NCI-H748 (cell line): ENCODE measurements around the gene SENP1.

Source experiments
- DNase-seq: peaks from one replicate; lab custom pipeline; 2025; ENCODE audit not compliant: unreplicated experiment; lab: John Stamatoyannopoulos, UW

Gene SENP1

GRCh38 chr12:48068457-48068856 is 37.4 kb downstream of the SENP1 start:
- no peak for DNase-seq

- no peak for DNase-seq
Measured at GRCh38 chr12:48067250-48067938, 38.5 kb downstream of the SENP1 start.

GRCh38 chr12:48065041-48065440 is 40.8 kb downstream of the SENP1 start:
- no peak for DNase-seq

GRCh38 chr12:48063530-48063929 is 42.3 kb downstream of the SENP1 start:
- no peak for DNase-seq

- no peak for DNase-seq
Measured at GRCh38 chr12:48061938-48062719, 43.8 kb downstream of the SENP1 start.

GRCh38 chr12:48060474-48060873 is 45.4 kb downstream of the SENP1 start:
- no peak for DNase-seq

- DNase-seq: no peak
Measured at GRCh38 chr12:48058771-48059170, 47.1 kb downstream of the SENP1 start.

GRCh38 chr12:48054955-48055821 is 50.7 kb downstream of the SENP1 start:
- DNase-seq: no peak

- DNase-seq: no peak
Measured at GRCh38 chr12:48053883-48054282, 52.0 kb downstream of the SENP1 start.

- DNase-seq: no peak
Measured at GRCh38 chr12:48053122-48053521, 52.8 kb downstream of the SENP1 start.

- no peak for DNase-seq
Measured at GRCh38 chr12:48051681-48052080, 54.2 kb downstream of the SENP1 start.

- DNase-seq: no peak
Measured at GRCh38 chr12:48050174-48050573, 55.7 kb downstream of the SENP1 start.

- DNase-seq: no peak
Measured at GRCh38 chr12:48045965-48046518, 59.8 kb downstream of the SENP1 start.

GRCh38 chr12:48045061-48045846 is 60.6 kb downstream of the SENP1 start:
- DNase-seq: no peak

- DNase-seq: no peak
Measured at GRCh38 chr12:48044396-48044795, 61.5 kb downstream of the SENP1 start.

GRCh38 chr12:48043771-48044170 is 62.1 kb downstream of the SENP1 start:
- DNase-seq: no peak

GRCh38 chr12:48041591-48042423 is 64.1 kb downstream of the SENP1 start:
- DNase-seq: no peak

- DNase-seq: no peak
Measured at GRCh38 chr12:48040354-48040753, 65.5 kb downstream of the SENP1 start.

GRCh38 chr12:48039151-48039550 is 66.7 kb downstream of the SENP1 start:
- DNase-seq: no peak

GRCh38 chr12:48038085-48038484 is 67.8 kb downstream of the SENP1 start:
- DNase-seq: no peak
